ENCODE data around the gene CALU. TPM values are rescaled to one million over a fixed set of nuclear protein-coding genes. Genes with fewer than 3 reads are reported as not detected.

Gene CALU
- total RNA-seq, 2 experiments from 2014 or later = 28.4 to 29.9 TPM

- Histone ChIP-seq H3K27me3 (ENCODE audit: control insufficient read depth in 1 of 2, insufficient read depth in 2 of 2, low read length in 2 of 2) (peaks cover 6 to 7% of the 10 kb centered on the region in 2 experiments), H3K4me3 (ENCODE audit: low read length) (no peak overlapping the region), H3K36me3 (ENCODE audit: insufficient read depth, low read length) (no peaks in the 10 kb centered on the region), H3K4me1 (ENCODE audit: insufficient read depth, low read length) (no peaks in the 10 kb centered on the region), H3K9me3 (ENCODE audit: control insufficient read depth in 1 of 2, insufficient read depth in 1 of 2, low read length in 2 of 2) (peaks cover 0 to 4% of the 10 kb centered on the region in 2 experiments), H3K27ac (ENCODE audit: low read depth in 1 of 2, low read length in 2 of 2) (no peak overlapping the region)
- no peaks in the 10 kb centered on the region for H3K36me3 Mint-ChIP-seq (ENCODE audit: low read depth)
- POLR2A ChIA-PET = no interaction called here
- H3K27ac Mint-ChIP-seq = no peak overlapping the region
- H3K4me3 Mint-ChIP-seq = no peak overlapping the region
- no peaks in the 10 kb centered on the region for H3K9me3 Mint-ChIP-seq
- ATAC-seq (ENCODE audit: poor library complexity) (no peak), DNase-seq (no peak)
- intact Hi-C loops (cut with DNase I, micrococcal nuclease) = no loop called here
- CTCF ChIA-PET = no interaction called here
- no peak for TF ChIP-seq CTCF (IDR thresholded peaks at IDR 0.05)
- H3K4me1 Mint-ChIP-seq (ENCODE audit: low read depth) = no peaks in the 10 kb centered on the region
- H3K27me3 Mint-ChIP-seq = peaks cover 30% of the 10 kb centered on the region
Measured at GRCh38 chr7:128713794-128714193, 25.4 kb upstream of the CALU start.

GRCh38 chr7:128714701-128715495, 24.3 kb upstream of the CALU start:
- no peaks in the 10 kb centered on the region for H3K4me1 Mint-ChIP-seq (ENCODE audit: low read depth)
- H3K9me3 ChIP-seq (ENCODE audit: control insufficient read depth in 1 of 2, insufficient read depth in 1 of 2, low read length in 2 of 2) = peaks cover 0 to 4% of the 10 kb centered on the region in 2 experiments
- no peak overlapping the region for H3K27ac Mint-ChIP-seq
- H3K27ac ChIP-seq (ENCODE audit: low read depth in 1 of 2, low read length in 2 of 2) = no peak overlapping the region
- H3K4me3 ChIP-seq (ENCODE audit: low read length) = no peak overlapping the region
- peaks cover 6 to 7% of the 10 kb centered on the region in 2 experiments for H3K27me3 ChIP-seq (ENCODE audit: control insufficient read depth in 1 of 2, insufficient read depth in 2 of 2, low read length in 2 of 2)
- no peak overlapping the region for H3K4me3 Mint-ChIP-seq
- H3K36me3 ChIP-seq (ENCODE audit: insufficient read depth, low read length) = no peaks in the 10 kb centered on the region
- no peak for ATAC-seq (ENCODE audit: poor library complexity)
- TF ChIP-seq CTCF (IDR thresholded peaks at IDR 0.05) = no peak
- no peaks in the 10 kb centered on the region for H3K4me1 ChIP-seq (ENCODE audit: insufficient read depth, low read length)
- H3K27me3 Mint-ChIP-seq = peaks cover 30% of the 10 kb centered on the region
- H3K36me3 Mint-ChIP-seq (ENCODE audit: low read depth) = no peaks in the 10 kb centered on the region
- ChIA-PET CTCF (no interaction called here), POLR2A (no interaction called here)
- DNase-seq = no peak
- no peaks in the 10 kb centered on the region for H3K9me3 Mint-ChIP-seq
- intact Hi-C loops (cut with DNase I, micrococcal nuclease) = no loop called here

GRCh38 chr7:128718967-128719642, 20.1 kb upstream of the CALU start:
- H3K4me3 Mint-ChIP-seq = no peak overlapping the region
- H3K36me3 ChIP-seq (ENCODE audit: insufficient read depth, low read length) = no peaks in the 10 kb centered on the region
- ChIA-PET CTCF (interaction anchor here (1.2 kb wide), 1 partner anchor 19 kb away, joined by 3 read pairs; no protein-coding TSS in a partner anchor), POLR2A (no interaction called here)
- H3K27ac Mint-ChIP-seq = no peak overlapping the region
- no peaks in the 10 kb centered on the region for H3K4me1 ChIP-seq (ENCODE audit: insufficient read depth, low read length)
- ATAC-seq (ENCODE audit: poor library complexity) (no peak), DNase-seq (no peak)
- no peak overlapping the region for H3K4me3 ChIP-seq (ENCODE audit: low read length)
- intact Hi-C loops (cut with DNase I, micrococcal nuclease) = no loop called here
- peaks cover 25% of the 10 kb centered on the region for H3K27me3 Mint-ChIP-seq
- no peak for TF ChIP-seq CTCF (IDR thresholded peaks at IDR 0.05)
- no peaks in the 10 kb centered on the region for H3K4me1 Mint-ChIP-seq (ENCODE audit: low read depth)
- H3K9me3 ChIP-seq (ENCODE audit: control insufficient read depth in 1 of 2, insufficient read depth in 1 of 2, low read length in 2 of 2) = no peaks in the 10 kb centered on the region
- no peaks in the 10 kb centered on the region for H3K9me3 Mint-ChIP-seq
- no peak overlapping the region for H3K27ac ChIP-seq (ENCODE audit: low read depth in 1 of 2, low read length in 2 of 2)
- peaks cover 6 to 7% of the 10 kb centered on the region in 2 experiments for H3K27me3 ChIP-seq (ENCODE audit: control insufficient read depth in 1 of 2, insufficient read depth in 2 of 2, low read length in 2 of 2)
- no peaks in the 10 kb centered on the region for H3K36me3 Mint-ChIP-seq (ENCODE audit: low read depth)
